HCEC 1CT (cell line): Measurements from ENCODE around the gene LDLRAD4.

ENCODE experiments used
- DNase-seq: peaks from one replicate; pipeline ENCODE4 v3.0.0-alpha.2; 2017

The LDLRAD4 gene

GRCh38 chr18:13268158-13269012 is 49.8 kb downstream of the LDLRAD4 start:
- no peak for DNase-seq

DNA sequence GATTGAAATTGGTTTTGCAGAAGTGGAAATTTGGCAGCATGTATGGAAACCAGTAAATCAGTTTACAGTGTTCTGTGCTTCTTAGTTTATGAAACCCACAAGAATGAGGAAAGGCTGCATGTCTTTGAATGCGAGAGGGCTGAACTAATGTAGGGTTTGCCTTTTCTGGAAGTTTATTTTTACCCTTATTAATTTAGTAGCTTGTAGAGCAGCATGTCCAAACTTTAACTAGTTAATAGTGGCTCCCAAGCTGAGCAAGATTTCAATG is 50.4 kb downstream of the LDLRAD4 start:
- DNase-seq, result no peak

- no peak for DNase-seq
These were observed 51.0 kb downstream of the LDLRAD4 start for GRCh38 chr18:13269521-13270011.

DNA sequence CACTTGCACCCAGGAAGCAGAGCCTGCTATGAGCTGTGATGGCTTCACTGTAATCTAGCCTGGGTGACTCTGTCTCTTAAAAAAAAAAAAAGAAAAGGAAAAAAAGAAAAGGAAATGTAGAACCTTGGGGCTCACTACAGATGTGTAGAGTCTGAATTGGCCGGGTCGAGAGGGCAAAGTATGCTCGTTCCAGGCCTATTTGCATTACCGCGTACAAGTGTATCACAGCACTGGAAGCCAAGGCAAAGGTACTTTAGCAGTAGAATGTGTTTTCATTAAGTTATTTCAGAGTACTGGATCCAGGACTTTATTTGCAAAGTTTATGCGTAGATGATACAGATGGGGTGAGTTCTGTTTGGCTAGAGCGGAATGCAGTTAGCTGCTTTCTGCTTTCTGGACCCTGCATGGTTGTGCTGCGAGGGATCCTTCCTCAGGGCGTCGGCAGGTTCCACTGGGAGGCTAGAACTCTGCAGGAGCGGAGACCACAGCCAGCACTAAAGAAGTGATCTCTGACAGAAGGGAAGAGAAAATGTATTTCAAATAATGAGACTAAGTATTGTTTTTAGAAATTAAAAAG is 51.8 kb downstream of the LDLRAD4 start:
- no peak for DNase-seq

- no peak for DNase-seq
These were observed 52.8 kb downstream of the LDLRAD4 start for GRCh38 chr18:13271302-13271911.

- DNase-seq, result no peak
These were observed 53.9 kb downstream of the LDLRAD4 start for GRCh38 chr18:13272416-13272815.

GRCh38 chr18:13273800-13274199 is 55.2 kb downstream of the LDLRAD4 start:
- no peak for DNase-seq

DNA sequence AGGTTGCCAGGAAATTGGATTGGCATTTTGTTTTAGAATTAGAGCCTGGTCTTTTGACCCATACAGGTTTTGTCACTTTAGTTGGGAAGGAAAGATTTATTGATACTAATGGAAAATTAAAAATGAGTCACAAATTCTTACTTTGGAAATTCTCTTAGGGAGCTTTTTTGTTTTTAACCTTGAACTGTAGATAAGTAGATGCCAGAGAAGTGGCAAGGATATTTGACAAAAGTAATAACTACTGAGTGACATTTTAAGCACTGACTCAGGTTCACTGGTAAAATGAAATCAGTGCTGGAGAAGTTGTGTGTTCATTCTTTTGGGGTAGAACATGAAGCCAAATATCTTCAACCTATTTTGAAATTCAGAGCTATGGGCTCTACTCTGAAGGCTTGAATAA is 56.5 kb downstream of the LDLRAD4 start:
- no peak for DNase-seq

- no peak for DNase-seq
These were observed 58.3 kb downstream of the LDLRAD4 start for GRCh38 chr18:13276530-13277520.

- no peak for DNase-seq
These were observed 59.6 kb downstream of the LDLRAD4 start for GRCh38 chr18:13278062-13278630.

GRCh38 chr18:13279181-13280069 is 60.9 kb downstream of the LDLRAD4 start:
- DNase-seq, result no peak

DNA sequence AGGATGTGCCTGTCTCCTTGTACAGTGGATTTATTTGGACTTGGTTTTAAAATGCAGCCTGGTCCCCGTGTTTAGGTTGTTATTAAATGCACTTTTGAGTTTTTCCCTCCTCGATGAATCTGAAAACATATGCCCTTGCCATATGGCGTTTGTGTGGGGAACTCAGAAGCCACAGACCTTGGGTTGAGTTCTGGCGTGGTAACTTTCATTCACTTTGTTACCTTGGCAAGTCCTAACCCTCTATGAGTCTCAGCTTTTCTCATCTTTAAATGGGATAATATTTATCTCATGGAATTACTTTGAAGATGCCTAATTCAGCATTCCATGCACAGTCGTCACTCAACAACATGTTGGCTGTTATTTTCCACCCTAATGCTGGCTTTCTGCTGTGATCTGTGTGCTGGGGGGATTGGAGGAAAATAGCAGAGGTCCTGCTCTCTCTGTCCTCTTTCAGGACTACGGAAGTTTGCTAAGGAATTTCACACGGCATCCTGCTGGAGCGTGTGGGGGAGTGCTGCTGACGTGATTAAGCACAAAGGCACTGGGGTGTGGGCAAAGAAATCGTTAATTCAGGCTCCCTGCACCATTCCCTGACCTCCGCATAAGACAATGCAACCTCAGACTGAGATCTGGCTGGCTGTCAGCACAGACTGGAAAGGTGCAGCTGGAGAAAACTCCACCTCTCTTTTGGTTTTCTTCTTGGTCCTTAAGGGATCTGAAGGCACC is 61.7 kb downstream of the LDLRAD4 start:
- DNase-seq, result no peak

GRCh38 chr18:13281406-13281805 is 62.8 kb downstream of the LDLRAD4 start:
- DNase-seq, result no peak

- no peak for DNase-seq
These were observed 65.2 kb downstream of the LDLRAD4 start for GRCh38 chr18:13283746-13284145.

GRCh38 chr18:13284330-13285027 is 65.9 kb downstream of the LDLRAD4 start:
- no peak for DNase-seq

- no peak for DNase-seq
These were observed 67.3 kb downstream of the LDLRAD4 start for GRCh38 chr18:13285874-13286273.

DNA sequence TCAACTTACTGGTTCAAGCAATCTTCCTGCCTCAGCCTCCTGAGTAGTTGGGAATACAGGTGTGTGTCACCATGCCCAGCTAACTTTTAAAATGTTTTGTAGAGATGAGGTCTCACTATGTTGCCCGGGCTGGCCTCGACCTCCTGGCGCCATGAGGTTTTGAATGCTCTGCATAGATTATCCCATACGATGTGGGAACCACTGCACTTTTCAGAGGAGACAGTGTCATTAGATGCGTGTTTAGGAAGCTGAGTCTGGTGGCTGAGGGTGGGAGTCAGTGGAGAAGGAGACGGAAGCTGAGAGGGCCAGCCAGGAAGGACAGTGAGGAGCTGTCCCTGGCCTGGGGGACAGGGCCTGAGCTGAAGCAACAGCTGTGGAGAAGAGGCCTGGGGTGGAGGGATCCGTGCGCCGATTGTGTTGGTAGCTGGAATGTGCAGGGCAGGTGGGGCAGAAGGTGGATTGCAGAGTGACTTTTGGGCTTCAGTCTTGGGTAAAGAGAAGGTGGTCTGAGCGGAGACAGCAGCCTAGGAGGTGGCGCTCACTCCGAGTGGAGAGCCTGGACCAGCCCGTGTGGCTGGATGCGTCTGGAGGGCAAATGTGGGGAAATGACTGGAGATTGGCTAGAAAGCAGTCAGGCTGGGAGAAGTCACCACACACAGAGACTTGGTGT is 68.0 kb downstream of the LDLRAD4 start:
- DNase-seq, result no peak

DNA sequence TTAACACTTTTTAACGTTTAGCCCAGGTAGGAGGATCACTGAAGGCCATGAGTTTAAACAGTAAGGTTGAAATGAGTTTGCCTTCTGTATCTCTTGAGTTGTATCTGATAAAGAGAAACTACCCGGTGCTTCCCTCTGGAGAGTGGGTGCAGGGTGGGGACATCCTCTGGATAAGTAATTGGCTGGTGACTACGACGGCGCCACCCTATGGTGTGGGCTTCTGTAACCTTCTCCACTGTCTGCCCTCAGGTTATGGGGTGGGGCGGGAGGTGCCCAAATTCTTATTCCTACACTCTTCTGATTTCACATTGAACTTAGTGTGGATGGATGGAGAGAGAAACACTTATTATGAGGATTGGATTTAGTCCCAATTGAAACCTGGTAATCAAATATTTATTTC is 68.8 kb downstream of the LDLRAD4 start:
- no peak for DNase-seq

GRCh38 chr18:13288509-13289133 is 70.1 kb downstream of the LDLRAD4 start:
- no peak for DNase-seq
